Keratinocyte (primary cell): ENCODE measurements around the gene DTD1. TPM values are rescaled to one million over a fixed set of nuclear protein-coding genes. Genes with fewer than 3 reads are reported as not detected.

Experiments used
- DNase-seq: peaks from one replicate; pipeline ENCODE4 v3.0.0-alpha.2; 2011; ENCODE audit warnings: low read depth, missing footprints, low spot score
- FAIRE-seq: peaks from 2 replicates; lab custom pipeline; 2011; peaks lifted over from hg19 to GRCh38; lab: Jason Lieb, UNC
- H2AFZ ChIP-seq: 2 replicates; pipeline ENCODE4 v1.6.0; 2012; ENCODE audit warnings: low read length, control low read depth, inconsistent platforms; ENCODE audit not compliant: control insufficient read depth
- H3K27ac ChIP-seq: 2 replicates; pipeline ENCODE4 v1.5.1; 2011; ENCODE audit warnings: low read length; ENCODE audit not compliant: control insufficient read depth, insufficient read depth
- H3K27me3 ChIP-seq: 3 replicates; pipeline ENCODE4 v1.6.0; 2011; ENCODE audit warnings: low read length; ENCODE audit not compliant: control insufficient read depth, insufficient read depth; ENCODE audit errors: extremely low read depth
- H3K36me3 ChIP-seq, 2 experiments: 2 replicates in 1 of 2; 3 replicates in 1 of 2; pipeline ENCODE4 v1.5.1; 2011; ENCODE audit warnings: low read length in 2 of 2, mild to moderate bottlenecking in 1 of 2; ENCODE audit not compliant: control insufficient read depth in 2 of 2, insufficient read depth in 2 of 2; ENCODE audit errors: extremely low read depth in 1 of 2
- H3K4me1 ChIP-seq: 3 replicates; pipeline ENCODE4 v1.5.1; 2011; ENCODE audit warnings: low read length; ENCODE audit not compliant: control insufficient read depth, insufficient read depth; ENCODE audit errors: extremely low read depth
- H3K4me2 ChIP-seq: 3 replicates; pipeline ENCODE4 v1.6.0; 2011; ENCODE audit warnings: low read depth, low read length; ENCODE audit not compliant: control insufficient read depth, insufficient read depth; ENCODE audit errors: extremely low read depth
- H3K4me3 ChIP-seq, 3 experiments: fragments of 200-600 bp in 1 of 3; sonication (generic) in 1 of 3; 2 replicates in 2 of 3; 3 replicates in 1 of 3; pipeline ENCODE4 v1.5.1; 2011 to 2016; ENCODE audit warnings: low read length in 3 of 3, mild to moderate bottlenecking in 3 of 3, control low read depth in 2 of 3, inconsistent platforms in 1 of 3, low read depth in 1 of 3, mixed read lengths in 1 of 3, mixed run types in 1 of 3, moderate library complexity in 1 of 3; ENCODE audit not compliant: control insufficient read depth in 2 of 3, insufficient read depth in 2 of 3; ENCODE audit errors: extremely low read depth in 1 of 3
- H3K79me2 ChIP-seq: 2 replicates; pipeline ENCODE4 v1.6.0; 2012; ENCODE audit warnings: low read length; ENCODE audit not compliant: control insufficient read depth, insufficient read depth
- H3K9ac ChIP-seq: 3 replicates; pipeline ENCODE4 v1.6.0; 2011; ENCODE audit warnings: low read length; ENCODE audit not compliant: control insufficient read depth, insufficient read depth; ENCODE audit errors: extremely low read depth
- H3K9me1 ChIP-seq: 3 replicates; pipeline ENCODE4 v1.6.0; 2011; ENCODE audit warnings: low read length; ENCODE audit not compliant: control insufficient read depth, insufficient read depth; ENCODE audit errors: extremely low read depth
- H3K9me3 ChIP-seq: 2 replicates; pipeline ENCODE4 v1.5.1; 2012; ENCODE audit warnings: low read depth, low read length; ENCODE audit not compliant: control insufficient read depth
- H4K20me1 ChIP-seq: 3 replicates; pipeline ENCODE4 v1.6.0; 2011; ENCODE audit warnings: low read length; ENCODE audit not compliant: control insufficient read depth, insufficient read depth; ENCODE audit errors: extremely low read depth
- EZH2 ChIP-seq: IDR thresholded peaks from one replicate; pipeline ENCODE4 v1.6.1; 2012; ENCODE audit warnings: inconsistent platforms, mild to moderate bottlenecking, low read length, moderate library complexity
- dilution Hi-C: fragments of 300-500 bp; cut with MboI; formaldehyde crosslinking; loops from one replicate; pipeline ENCODE4 v1.7.0; 2020; ENCODE audit warnings: low sequenced_read_pairs; ENCODE audit not compliant: extremely low pct_ligation_motif_present
- polyA plus RNA-seq, 5 experiments: library from polyadenylated mRNA; depleted of rRNA in 3 of 5; stranded (reverse) in 3 of 5; stranded (forward) in 1 of 5; unstranded in 1 of 5; fragments of >200 nt; gene quantifications; 1 replicate in 1 of 5; 2 replicates in 3 of 5; 3 replicates in 1 of 5; pipeline versions ENCODE4 v1.2.1 to v1.2.3, GENCODE V29; 2011 to 2012; ENCODE audit warnings: missing spikeins in 2 of 5, low read depth in 1 of 5, low replicate concordance in 1 of 5
- TF ChIP-seq, protein P1 (sequence below), 3 experiments: IDR thresholded peaks in 1 of 3; conservative IDR thresholded peaks in 1 of 3; optimal IDR thresholded peaks in 1 of 3; 2 replicates in 2 of 3; 3 replicates in 1 of 3; pipeline versions ENCODE3 to v1.5.1; 2011; ENCODE audit warnings: low read length in 3 of 3, mild to moderate bottlenecking in 3 of 3, moderate library complexity in 2 of 3, control low read depth in 1 of 3, inconsistent platforms in 1 of 3; ENCODE audit not compliant: insufficient read depth in 2 of 3; ENCODE audit errors: extremely low read depth in 1 of 3

The DTD1 gene
- polyA plus RNA-seq, 1 donor (not counting 4 experiments of a cell fraction or from before 2014, with no cell fraction given), result 68.3 TPM

DNA sequence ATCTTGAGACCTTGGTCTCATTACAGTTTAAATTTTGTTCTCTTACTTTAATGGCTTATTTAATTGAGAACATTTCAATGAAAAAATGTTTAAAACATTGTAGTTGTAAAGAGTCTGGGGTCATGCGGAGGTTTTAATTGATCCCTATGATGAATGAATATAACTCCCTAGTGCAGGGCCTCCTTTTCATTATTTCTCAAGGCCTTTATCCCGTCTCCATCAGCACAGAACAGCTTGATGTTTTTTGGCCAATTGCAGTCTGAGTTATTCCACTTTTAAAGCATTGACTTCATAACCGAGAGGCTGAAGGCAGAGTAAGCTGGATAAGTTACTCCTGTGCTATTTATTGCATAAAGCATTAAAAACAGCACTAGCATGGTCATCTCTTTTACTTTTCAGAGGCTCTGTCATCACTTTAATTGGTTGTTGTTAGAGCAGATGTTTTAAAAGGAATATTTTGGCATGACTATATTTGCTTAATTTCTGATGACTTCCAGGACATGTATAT, 83.4 kb downstream of the DTD1 start:
- dilution Hi-C loops, result no loop called here
- H3K4me3 ChIP-seq, result no peak overlapping the region
- no peak for FAIRE-seq
- H2AFZ ChIP-seq, result no peak overlapping the region
- H3K27me3 ChIP-seq, result no peaks in the 10 kb centered on the region
- H3K9me3 ChIP-seq, result no peaks in the 10 kb centered on the region
- H3K79me2 ChIP-seq, result no peaks in the 10 kb centered on the region
- no peak overlapping the region for H3K9ac ChIP-seq
- no peak overlapping the region for H3K4me2 ChIP-seq
- H3K36me3 ChIP-seq, result no peaks in the 10 kb centered on the region
- H4K20me1 ChIP-seq, result no peaks in the 10 kb centered on the region
- no peak for DNase-seq
- no peaks in the 10 kb centered on the region for H3K4me1 ChIP-seq
- TF ChIP-seq, protein P1, sequence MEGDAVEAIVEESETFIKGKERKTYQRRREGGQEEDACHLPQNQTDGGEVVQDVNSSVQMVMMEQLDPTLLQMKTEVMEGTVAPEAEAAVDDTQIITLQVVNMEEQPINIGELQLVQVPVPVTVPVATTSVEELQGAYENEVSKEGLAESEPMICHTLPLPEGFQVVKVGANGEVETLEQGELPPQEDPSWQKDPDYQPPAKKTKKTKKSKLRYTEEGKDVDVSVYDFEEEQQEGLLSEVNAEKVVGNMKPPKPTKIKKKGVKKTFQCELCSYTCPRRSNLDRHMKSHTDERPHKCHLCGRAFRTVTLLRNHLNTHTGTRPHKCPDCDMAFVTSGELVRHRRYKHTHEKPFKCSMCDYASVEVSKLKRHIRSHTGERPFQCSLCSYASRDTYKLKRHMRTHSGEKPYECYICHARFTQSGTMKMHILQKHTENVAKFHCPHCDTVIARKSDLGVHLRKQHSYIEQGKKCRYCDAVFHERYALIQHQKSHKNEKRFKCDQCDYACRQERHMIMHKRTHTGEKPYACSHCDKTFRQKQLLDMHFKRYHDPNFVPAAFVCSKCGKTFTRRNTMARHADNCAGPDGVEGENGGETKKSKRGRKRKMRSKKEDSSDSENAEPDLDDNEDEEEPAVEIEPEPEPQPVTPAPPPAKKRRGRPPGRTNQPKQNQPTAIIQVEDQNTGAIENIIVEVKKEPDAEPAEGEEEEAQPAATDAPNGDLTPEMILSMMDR (optimal IDR thresholded peaks at IDR 0.05 in 1 of 3, IDR thresholded peaks at IDR 0.05 in 1 of 3, conservative IDR thresholded peaks at IDR 0.05 in 1 of 3; ENCODE audit: extremely low read depth in 1 of 3, insufficient read depth in 2 of 3, low read length in 3 of 3), result no peak
- TF ChIP-seq EZH2, result no peak
- H3K9me1 ChIP-seq, result no peaks in the 10 kb centered on the region
- no peak overlapping the region for H3K27ac ChIP-seq

DNA sequence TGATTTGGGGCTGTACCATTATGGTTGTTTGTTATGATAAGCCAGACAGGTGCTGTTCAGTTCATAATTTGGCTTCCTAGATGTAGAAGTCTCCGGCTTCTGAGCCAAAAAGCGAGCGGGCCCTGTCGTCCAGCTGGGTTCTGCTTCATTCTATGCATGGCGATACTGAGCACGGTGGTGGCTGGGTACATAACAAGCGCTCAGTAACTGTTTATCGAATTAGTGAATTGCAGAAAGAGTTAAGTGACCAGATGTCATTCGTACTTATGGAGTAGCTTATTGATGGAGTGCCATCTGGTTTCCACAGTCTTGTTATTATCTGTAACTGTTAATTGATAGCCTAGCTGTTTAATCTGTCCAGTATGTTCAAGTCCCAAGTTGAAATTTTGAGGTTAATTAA, 85.0 kb downstream of the DTD1 start:
- H2AFZ ChIP-seq, result no peak overlapping the region
- no peak overlapping the region for H3K27ac ChIP-seq
- no peaks in the 10 kb centered on the region for H3K4me1 ChIP-seq
- H3K9me1 ChIP-seq, result no peaks in the 10 kb centered on the region
- no peak for TF ChIP-seq EZH2
- TF ChIP-seq, protein P1 (optimal IDR thresholded peaks at IDR 0.05 in 1 of 3, IDR thresholded peaks at IDR 0.05 in 1 of 3, conservative IDR thresholded peaks at IDR 0.05 in 1 of 3; ENCODE audit: extremely low read depth in 1 of 3, insufficient read depth in 2 of 3, low read length in 3 of 3), result no peak
- DNase-seq, result no peak
- FAIRE-seq, result no peak
- dilution Hi-C loops, result no loop called here
- H3K79me2 ChIP-seq, result no peaks in the 10 kb centered on the region
- H3K4me2 ChIP-seq, result no peak overlapping the region
- H4K20me1 ChIP-seq, result no peaks in the 10 kb centered on the region
- no peak overlapping the region for H3K9ac ChIP-seq
- no peak overlapping the region for H3K4me3 ChIP-seq
- H3K36me3 ChIP-seq, result peaks cover 0 to 3% of the 10 kb centered on the region in 2 experiments
- H3K9me3 ChIP-seq, result no peaks in the 10 kb centered on the region
- no peaks in the 10 kb centered on the region for H3K27me3 ChIP-seq
